ENCODE results near the gene ADSL. TPM values are rescaled to one million over a fixed set of nuclear protein-coding genes. Genes with fewer than 3 reads are reported as not detected.

The ADSL gene
- total RNA-seq, 1 donor from 2014 or later: 74.1 TPM

DNA sequence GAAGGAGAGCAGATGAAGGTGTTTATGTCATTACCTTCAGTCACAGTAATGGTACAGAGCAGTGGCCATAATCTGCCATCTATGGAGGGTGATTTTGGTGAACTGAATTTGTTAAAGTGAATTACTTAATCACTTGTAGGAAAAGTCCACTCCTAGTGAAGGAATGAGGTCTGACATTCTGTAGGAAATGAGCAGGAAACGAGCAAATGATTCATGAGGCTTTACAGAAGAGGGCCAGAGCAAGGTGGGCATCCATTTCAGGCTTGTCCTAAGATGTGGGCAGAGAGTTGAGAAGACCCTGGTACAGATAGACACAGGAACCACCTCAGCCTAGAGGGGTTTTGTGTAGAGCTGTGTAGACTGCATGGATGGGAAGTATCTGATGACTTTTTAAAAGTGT, 18.1 kb downstream of the ADSL start:
- H3K4me1 Mint-ChIP-seq (ENCODE audit: unreplicated experiment): no peaks in the 10 kb centered on the region
- H3K27ac Mint-ChIP-seq (ENCODE audit: unreplicated experiment): no peak overlapping the region
- no peak for TF ChIP-seq CTCF (IDR thresholded peaks at IDR 0.05)
- H3K9me3 Mint-ChIP-seq (ENCODE audit: unreplicated experiment): no peaks in the 10 kb centered on the region
- H3K27me3 Mint-ChIP-seq (ENCODE audit: unreplicated experiment): no peaks in the 10 kb centered on the region
- DNase-seq (ENCODE audit: extremely low spot score, unreplicated experiment): no peak
- no peak overlapping the region for H3K4me3 Mint-ChIP-seq (ENCODE audit: unreplicated experiment)
- peaks cover 73% of the 10 kb centered on the region for H3K36me3 Mint-ChIP-seq (ENCODE audit: unreplicated experiment)

GRCh38 chr22:40366068-40366467, 19.8 kb downstream of the ADSL start:
- Mint-ChIP-seq H3K9me3 (ENCODE audit: unreplicated experiment) (no peaks in the 10 kb centered on the region), H3K4me3 (ENCODE audit: unreplicated experiment) (no peak overlapping the region), H3K36me3 (ENCODE audit: unreplicated experiment) (peaks cover 64% of the 10 kb centered on the region), H3K4me1 (ENCODE audit: unreplicated experiment) (no peaks in the 10 kb centered on the region), H3K27me3 (ENCODE audit: unreplicated experiment) (no peaks in the 10 kb centered on the region), H3K27ac (ENCODE audit: unreplicated experiment) (no peak overlapping the region)
- no peak for TF ChIP-seq CTCF (IDR thresholded peaks at IDR 0.05)
- DNase-seq (ENCODE audit: extremely low spot score, unreplicated experiment): no peak

DNA sequence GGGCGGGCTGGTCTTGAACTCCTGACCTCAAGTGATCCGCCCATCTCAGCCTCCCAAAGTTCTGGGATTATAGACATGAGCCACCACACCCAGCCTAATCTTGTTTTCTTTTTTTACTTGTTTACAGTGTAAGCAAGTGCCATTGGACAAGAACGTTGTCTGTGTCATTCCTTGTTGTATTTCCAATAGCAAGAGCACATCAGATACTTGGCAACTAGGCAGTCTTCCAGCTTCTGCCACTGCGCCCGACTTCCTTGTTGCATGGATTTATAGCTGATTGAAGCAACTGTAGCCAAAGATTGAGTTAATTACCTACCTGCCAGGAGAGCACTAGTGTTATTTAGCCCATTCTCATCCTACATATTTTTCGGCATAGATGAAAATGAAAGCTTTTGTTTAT, 21.0 kb downstream of the ADSL start:
- Mint-ChIP-seq H3K36me3 (ENCODE audit: unreplicated experiment) (peaks cover 52% of the 10 kb centered on the region), H3K27me3 (ENCODE audit: unreplicated experiment) (no peaks in the 10 kb centered on the region), H3K27ac (ENCODE audit: unreplicated experiment) (no peak overlapping the region), H3K4me1 (ENCODE audit: unreplicated experiment) (peaks cover 7% of the 10 kb centered on the region), H3K9me3 (ENCODE audit: unreplicated experiment) (no peaks in the 10 kb centered on the region), H3K4me3 (ENCODE audit: unreplicated experiment) (no peak overlapping the region)
- TF ChIP-seq CTCF (IDR thresholded peaks at IDR 0.05): no peak
- DNase-seq (ENCODE audit: extremely low spot score, unreplicated experiment): no peak

DNA sequence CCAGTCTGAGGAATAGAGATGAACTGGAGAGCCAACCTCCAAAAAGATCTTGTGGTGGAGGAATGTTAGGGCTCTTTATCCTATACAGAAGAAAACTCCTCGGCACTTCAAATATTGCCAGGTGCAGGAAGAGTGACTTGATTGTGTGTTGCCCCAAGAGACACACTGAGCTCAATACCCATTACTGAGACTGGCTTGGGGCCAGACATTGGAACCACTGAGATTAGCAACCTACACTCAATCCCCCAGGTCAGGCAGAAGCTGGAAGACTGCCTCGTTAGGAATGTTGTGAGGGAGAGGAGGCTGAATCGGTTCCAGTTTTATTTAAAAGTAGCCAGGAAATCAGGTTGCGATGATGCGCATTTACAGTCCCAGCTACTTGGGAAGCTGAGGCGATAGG, 21.7 kb downstream of the ADSL start:
- Mint-ChIP-seq H3K4me3 (ENCODE audit: unreplicated experiment) (no peak overlapping the region), H3K4me1 (ENCODE audit: unreplicated experiment) (peaks cover 11% of the 10 kb centered on the region), H3K27ac (ENCODE audit: unreplicated experiment) (no peak overlapping the region), H3K27me3 (ENCODE audit: unreplicated experiment) (no peaks in the 10 kb centered on the region), H3K9me3 (ENCODE audit: unreplicated experiment) (no peaks in the 10 kb centered on the region), H3K36me3 (ENCODE audit: unreplicated experiment) (peaks cover 45% of the 10 kb centered on the region)
- no peak for DNase-seq (ENCODE audit: extremely low spot score, unreplicated experiment)
- no peak for TF ChIP-seq CTCF (IDR thresholded peaks at IDR 0.05)

DNA sequence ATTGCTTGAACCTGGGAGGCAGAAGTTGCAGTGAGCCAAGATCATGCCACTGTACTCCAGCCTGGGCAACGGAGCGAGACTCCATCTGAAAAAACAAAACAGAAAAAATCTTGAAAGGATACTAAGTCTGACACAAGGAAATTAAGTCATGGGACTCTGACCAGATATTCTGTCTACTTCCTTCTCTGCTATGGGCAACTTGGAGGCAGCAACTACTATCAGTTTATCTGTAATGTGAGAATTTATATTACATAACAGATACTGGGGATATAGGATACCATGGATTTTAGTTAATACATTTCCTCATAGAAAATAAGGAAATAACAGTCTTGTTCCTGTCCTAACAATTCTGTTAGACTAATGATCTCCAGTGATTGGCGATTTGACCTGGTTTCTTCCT, 22.5 kb downstream of the ADSL start:
- Mint-ChIP-seq H3K9me3 (ENCODE audit: unreplicated experiment) (no peaks in the 10 kb centered on the region), H3K27ac (ENCODE audit: unreplicated experiment) (peak overlapping the region; percentile 27)

More for the DNA sequence above, 22.5 kb downstream of the ADSL start:
- no peak for DNase-seq (ENCODE audit: extremely low spot score, unreplicated experiment)
- Mint-ChIP-seq H3K4me3 (ENCODE audit: unreplicated experiment) (no peak overlapping the region), H3K36me3 (ENCODE audit: unreplicated experiment) (peaks cover 39% of the 10 kb centered on the region), H3K27me3 (ENCODE audit: unreplicated experiment) (no peaks in the 10 kb centered on the region), H3K4me1 (ENCODE audit: unreplicated experiment) (peaks cover 11% of the 10 kb centered on the region)
- no peak for TF ChIP-seq CTCF (IDR thresholded peaks at IDR 0.05)
